GM21367 (cell line): ENCODE data around the gene PRDM12.

Experiments
- ATAC-seq: cut with Tn5 transposase; IDR thresholded peaks from one replicate; pipeline ENCODE4 v1.9.1; 2021; ENCODE audit not compliant: unreplicated experiment

PRDM12 gene

GRCh38 chr9:130664251-130665028, at the start of gene PRDM12:
Gene PRDM12 (plus strand): TSS chr9:130664594. CDS start chr9:130664654, 60 bp downstream.
- ATAC-seq = no peak

GRCh38 chr9:130616451-130616850, 47.9 kb upstream of the PRDM12 start:
- ATAC-seq = no peak

GRCh38 chr9:130623466-130623865, 40.9 kb upstream of the PRDM12 start:
- ATAC-seq = no peak

GRCh38 chr9:130624154-130624553, 40.2 kb upstream of the PRDM12 start:
- no peak for ATAC-seq

GRCh38 chr9:130626249-130626996, 38.0 kb upstream of the PRDM12 start:
- no peak for ATAC-seq

GRCh38 chr9:130627051-130627450, 37.3 kb upstream of the PRDM12 start:
- no peak for ATAC-seq

GRCh38 chr9:130627896-130628792, 36.2 kb upstream of the PRDM12 start:
- ATAC-seq = no peak

GRCh38 chr9:130629443-130630070, 34.8 kb upstream of the PRDM12 start:
- ATAC-seq = no peak

GRCh38 chr9:130630071-130630450, 34.3 kb upstream of the PRDM12 start:
- no peak for ATAC-seq

- ATAC-seq = no peak
Measured at GRCh38 chr9:130630506-130631330, 33.7 kb upstream of the PRDM12 start.

GRCh38 chr9:130631331-130632080, 32.9 kb upstream of the PRDM12 start:
- ATAC-seq = no peak

- no peak for ATAC-seq
Measured at GRCh38 chr9:130632081-130632710, 32.2 kb upstream of the PRDM12 start.

- no peak for ATAC-seq
Measured at GRCh38 chr9:130632841-130633240, 31.6 kb upstream of the PRDM12 start.

GRCh38 chr9:130633336-130634190, 30.8 kb upstream of the PRDM12 start:
- ATAC-seq = no peak

GRCh38 chr9:130634191-130634768, 30.1 kb upstream of the PRDM12 start:
- no peak for ATAC-seq

- ATAC-seq = no peak
Measured at GRCh38 chr9:130634801-130635200, 29.6 kb upstream of the PRDM12 start.

- ATAC-seq = no peak
Measured at GRCh38 chr9:130635306-130635705, 29.1 kb upstream of the PRDM12 start.
